GM12865 (cell line): Measurements from ENCODE around the gene NUAK2.
A peak's percentile ranks its signal among the peaks of the same experiment; 100 is the strongest.
"Not testable (repeated sequence)": the region's sequence is repeated elsewhere in the genome, so short reads cannot be mapped to it uniquely, and the experiment has no call there.

Source experiments
- DNase-seq: peaks from one replicate; pipeline ENCODE4 v3.0.0; 2010; ENCODE audit warnings: low read depth
- H3K4me3 ChIP-seq: 2 replicates; pipeline ENCODE4 v1.5.1; 2011; ENCODE audit warnings: mild to moderate bottlenecking, low read depth, low read length, control low read depth
- TF ChIP-seq, protein P1 (sequence below): IDR thresholded peaks from 2 replicates; pipeline ENCODE4 v1.5.1; 2011; ENCODE audit warnings: low read length, control low read depth, low read depth, inconsistent platforms; ENCODE audit not compliant: insufficient read depth; ENCODE audit errors: missing control alignments

The NUAK2 gene

DNA sequence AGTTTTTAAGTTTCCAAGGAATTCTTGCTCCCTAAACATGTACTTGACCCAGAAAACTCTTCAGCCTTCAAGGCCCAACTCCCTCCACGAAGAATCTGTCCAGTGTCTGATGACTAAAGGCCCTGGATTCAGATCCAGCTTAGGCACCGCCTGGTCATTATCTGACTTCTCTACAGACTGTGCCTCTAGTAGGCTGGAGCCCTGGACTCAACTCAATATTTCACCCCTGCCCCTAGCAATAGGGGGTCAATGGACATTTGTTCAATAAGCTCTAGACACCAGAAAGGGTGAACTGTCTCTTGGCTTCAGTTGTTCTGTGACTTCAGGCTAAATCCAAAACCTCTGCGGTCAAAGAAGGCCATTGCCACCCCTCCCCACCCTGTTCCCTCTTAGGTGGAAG lies 34.5 kb downstream of the NUAK2 start:
- DNase-seq = no peak
- H3K4me3 ChIP-seq = no peak overlapping the region
- TF ChIP-seq, protein P1, sequence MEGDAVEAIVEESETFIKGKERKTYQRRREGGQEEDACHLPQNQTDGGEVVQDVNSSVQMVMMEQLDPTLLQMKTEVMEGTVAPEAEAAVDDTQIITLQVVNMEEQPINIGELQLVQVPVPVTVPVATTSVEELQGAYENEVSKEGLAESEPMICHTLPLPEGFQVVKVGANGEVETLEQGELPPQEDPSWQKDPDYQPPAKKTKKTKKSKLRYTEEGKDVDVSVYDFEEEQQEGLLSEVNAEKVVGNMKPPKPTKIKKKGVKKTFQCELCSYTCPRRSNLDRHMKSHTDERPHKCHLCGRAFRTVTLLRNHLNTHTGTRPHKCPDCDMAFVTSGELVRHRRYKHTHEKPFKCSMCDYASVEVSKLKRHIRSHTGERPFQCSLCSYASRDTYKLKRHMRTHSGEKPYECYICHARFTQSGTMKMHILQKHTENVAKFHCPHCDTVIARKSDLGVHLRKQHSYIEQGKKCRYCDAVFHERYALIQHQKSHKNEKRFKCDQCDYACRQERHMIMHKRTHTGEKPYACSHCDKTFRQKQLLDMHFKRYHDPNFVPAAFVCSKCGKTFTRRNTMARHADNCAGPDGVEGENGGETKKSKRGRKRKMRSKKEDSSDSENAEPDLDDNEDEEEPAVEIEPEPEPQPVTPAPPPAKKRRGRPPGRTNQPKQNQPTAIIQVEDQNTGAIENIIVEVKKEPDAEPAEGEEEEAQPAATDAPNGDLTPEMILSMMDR = no peak

DNA sequence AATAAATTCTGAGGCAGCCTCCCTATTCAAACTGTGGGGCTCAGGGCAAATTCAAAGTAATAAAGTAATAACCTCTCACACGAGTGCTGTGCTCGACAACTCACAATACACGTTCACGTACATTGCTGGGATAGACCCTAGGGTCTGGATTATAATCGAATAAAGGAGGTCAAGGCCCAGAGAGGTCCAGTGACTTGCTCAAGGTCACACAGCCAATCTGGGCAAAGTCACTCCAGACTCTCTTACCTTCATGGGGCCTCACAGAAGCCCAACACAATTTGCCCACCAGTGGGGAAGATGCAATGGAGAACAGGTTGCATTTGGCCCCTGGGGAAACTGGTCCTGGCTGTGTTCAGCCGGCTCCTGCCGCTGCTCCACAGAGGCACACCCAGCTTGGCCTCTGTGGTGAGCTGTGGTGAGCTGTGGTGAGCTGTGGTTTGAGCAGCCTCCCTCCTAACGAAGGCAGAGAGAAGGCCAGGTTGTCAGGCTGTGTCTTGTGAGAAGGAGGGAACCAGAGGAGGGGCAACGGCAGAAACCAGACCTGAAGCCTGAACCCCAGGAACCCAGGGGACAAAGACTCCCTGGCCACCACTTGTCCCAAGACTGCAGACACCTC lies 35.1 kb downstream of the NUAK2 start:
- H3K4me3 ChIP-seq = peak overlapping the region; percentile 9
- DNase-seq = peak; percentile 96
- TF ChIP-seq, protein P1 = no peak

DNA sequence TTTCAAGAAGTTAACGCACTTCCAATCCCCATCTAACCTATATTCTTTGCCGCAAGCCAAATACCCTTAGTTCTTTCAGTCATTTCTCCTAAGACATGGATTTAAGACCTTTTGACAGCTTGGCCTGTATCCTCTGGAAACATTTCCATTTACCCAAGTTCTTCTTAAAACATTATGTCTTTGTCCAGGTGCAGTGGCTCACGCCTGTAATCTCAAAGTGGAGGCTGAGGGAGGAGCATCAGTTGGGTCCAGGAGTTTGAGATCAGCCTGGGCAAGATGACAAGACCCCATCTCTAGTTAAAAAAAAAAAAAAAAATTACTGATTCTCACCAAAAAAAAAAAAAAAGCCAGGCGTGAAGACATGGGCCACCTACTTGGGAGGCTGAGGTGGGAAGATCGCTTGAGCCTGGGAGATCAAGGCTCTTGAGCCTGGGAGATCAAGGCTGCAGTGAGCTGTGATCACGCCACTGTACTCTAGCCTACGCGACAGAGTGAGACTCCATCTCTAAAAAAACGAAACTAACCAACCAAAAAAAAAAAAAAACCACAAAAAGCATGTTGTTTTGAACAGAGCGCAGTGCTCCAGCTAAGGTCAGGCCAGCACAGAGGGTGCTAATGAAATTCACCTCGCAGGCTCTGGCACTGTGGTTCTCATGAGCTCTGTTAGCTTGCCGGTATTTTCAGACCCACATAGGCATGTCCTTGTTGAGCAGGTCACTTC lies 36.0 kb downstream of the NUAK2 start:
- DNase-seq = peak; percentile 91
- H3K4me3 ChIP-seq = peak overlapping the region; percentile 9
- TF ChIP-seq, protein P1 = no peak

DNA sequence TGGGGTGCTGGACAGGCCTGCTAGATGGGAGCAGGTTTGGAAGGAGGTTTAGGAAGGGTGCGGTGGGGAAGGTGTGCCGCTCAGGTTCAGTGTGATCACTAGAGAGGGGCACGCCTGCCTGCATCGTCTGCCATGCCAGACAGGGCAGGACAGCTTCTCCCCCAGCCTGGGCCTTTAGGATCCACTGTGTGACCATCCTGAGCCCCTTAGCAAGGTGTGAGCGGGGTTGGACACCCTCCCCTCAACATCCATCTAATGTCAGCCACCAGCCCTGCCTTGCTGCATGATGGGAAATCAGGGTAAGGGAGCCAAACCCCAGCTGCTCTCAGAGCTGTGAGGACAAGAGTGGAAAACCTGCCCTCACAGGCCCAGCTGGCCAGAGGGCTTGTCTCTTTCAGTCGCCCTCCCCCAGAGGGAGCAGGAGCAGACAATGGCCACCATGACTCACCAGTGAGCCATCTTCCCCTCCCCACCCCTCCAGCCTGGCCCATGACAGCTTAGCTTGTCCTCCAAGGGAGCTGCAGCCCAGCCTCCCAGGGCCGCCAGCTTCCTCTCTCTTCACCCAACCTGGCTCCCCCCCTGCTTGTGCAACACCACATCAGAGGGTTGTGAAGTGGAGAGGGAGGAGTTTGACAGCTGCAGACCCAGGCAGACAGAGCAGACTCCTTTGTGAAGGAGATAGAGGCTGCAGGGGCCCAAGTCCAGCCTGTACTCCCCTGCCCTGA lies 37.0 kb downstream of the NUAK2 start:
- no peak overlapping the region for H3K4me3 ChIP-seq

DNA sequence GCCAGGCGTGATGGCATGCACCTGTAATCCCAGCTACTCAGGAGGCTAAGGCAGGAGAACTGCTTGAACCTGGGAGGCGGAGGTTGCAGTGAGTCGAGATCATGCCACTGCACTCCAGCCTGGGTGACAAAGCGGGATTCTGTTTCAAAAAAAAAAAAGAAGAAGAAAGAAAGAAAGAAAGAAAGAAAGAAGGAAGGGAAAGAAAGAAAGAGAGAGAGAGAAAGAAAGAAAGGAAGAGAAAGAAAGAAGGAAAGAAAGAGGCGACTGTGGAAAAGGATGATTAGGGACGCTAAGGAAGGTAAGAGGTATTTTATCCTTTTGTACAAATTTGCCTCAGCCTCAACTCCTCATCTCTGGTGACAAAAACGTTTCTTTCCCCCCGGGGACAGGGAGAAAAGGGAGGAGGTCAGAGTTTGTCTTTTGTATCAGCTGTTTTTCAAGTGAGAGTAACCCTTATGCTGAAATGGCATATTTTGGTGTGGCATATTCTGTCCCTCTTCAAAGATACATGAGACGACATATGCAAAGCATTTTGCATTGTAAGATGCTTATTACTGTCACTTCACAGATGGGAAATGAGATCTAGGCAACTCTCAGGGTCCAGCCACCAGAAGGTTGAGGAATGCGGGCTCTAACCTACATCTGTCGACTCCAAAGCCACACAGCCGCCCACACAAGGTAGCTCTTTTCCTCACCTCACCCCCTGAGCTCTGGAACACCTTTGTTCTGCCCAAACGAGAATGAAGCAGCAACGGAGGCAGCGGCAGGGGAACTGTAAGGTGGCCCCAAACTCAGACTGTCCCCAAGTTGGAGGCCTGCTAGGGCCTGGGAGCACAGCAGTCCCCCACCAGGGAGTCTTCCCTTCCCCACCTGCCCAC lies 38.0 kb downstream of the NUAK2 start:
- no peak overlapping the region for H3K4me3 ChIP-seq
- TF ChIP-seq, protein P1 = no peak
- DNase-seq = no peak

More for the DNA sequence above, 37.0 kb downstream of the NUAK2 start:
- peak; percentile 85 for DNase-seq
- TF ChIP-seq, protein P1 = no peak

DNA sequence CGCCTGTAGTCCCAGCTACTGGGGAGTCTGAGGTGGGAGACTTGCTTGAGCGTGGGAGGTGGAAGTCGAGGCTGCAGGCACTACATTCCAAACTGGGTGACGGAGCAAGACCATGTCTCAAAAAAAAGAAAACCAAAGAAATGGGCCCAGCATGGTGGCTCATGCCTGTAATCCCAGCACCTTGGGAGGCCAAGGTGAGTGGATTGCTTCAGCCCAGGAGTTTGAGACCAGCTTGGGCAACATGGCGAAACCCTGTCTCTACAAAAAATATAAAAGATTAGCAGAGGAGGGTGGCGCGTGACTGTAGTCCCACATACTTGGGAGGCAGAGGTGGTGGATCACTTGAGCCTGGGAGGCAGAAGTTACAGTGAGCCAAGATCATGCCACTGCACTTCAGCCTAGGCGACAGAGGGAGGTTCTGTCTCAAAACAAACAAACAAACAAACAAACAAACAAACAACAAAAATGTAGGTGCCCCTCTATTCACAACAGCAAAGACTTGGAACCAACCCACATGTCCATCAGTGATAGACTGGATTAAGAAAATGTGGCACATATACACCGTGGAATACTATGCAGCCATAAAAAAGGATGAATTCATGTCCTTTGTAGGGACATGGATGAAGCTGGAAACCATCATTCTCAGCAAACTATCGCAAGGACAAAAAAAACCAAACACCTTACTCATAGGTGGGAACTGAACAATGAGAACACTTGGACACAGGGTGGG lies 40.7 kb downstream of the NUAK2 start:
- H3K4me3 ChIP-seq, DNase-seq: not testable (repeated sequence)
